Sigmoid colon (tissue), 7 donors: ENCODE data around the gene PCK2. TPM values are rescaled to one million over a fixed set of nuclear protein-coding genes. Genes with fewer than 3 reads are reported as not detected.
"Not testable (repeated sequence)": the region's sequence is repeated elsewhere in the genome, so short reads cannot be mapped to it uniquely, and the experiment has no call there.

Source experiments
- DNase-seq: peaks from one replicate; pipeline ENCODE4 v3.0.0-alpha.2; 2019
- H3K27ac ChIP-seq, 4 donors: fragments of 200-600 bp; sonication (generic); one replicate each; pipeline ENCODE4 v1.5.1; 2016 to 2019; ENCODE audit warnings: mild to moderate bottlenecking in 1 of 4
- H3K27me3 ChIP-seq, 3 donors: fragments of 200-600 bp; sonication (generic); one replicate each; pipeline ENCODE4 v1.5.1; 2019; ENCODE audit warnings: mild to moderate bottlenecking in 1 of 3
- H3K36me3 ChIP-seq, 4 donors: fragments of 200-600 bp; sonication (generic); one replicate each; pipeline ENCODE4 v1.5.1; 2016 to 2019
- H3K4me1 ChIP-seq, 4 donors: fragments of 200-600 bp; sonication (generic); one replicate each; pipeline ENCODE4 v1.5.1; 2017 to 2019
- H3K4me3 ChIP-seq, 4 donors: fragments of 200-600 bp; sonication (generic); one replicate each; pipeline ENCODE4 v1.5.1; 2017 to 2019; ENCODE audit warnings: mild to moderate bottlenecking in 2 of 4, moderate library complexity in 1 of 4
- H3K9me3 ChIP-seq, 4 donors: fragments of 200-600 bp in 3 of 4; sonication (generic) in 3 of 4; one replicate each; pipeline versions ENCODE4 v1.5.1 to v1.6.1; 2013 to 2019
- EP300 ChIP-seq, 4 donors: sonication (generic); formaldehyde crosslinking; IDR thresholded peaks; one replicate each; pipeline ENCODE4 v1.6.1; 2017; ENCODE audit warnings: antibody characterized with exemption in 4 of 4
- POLR2A ChIP-seq, 2 donors: fragments of 450-650 bp; IDR thresholded peaks; one replicate each; pipeline ENCODE4 v1.6.1; 2016; ENCODE audit warnings: antibody characterized with exemption in 2 of 2, mild to moderate bottlenecking in 2 of 2, moderate library complexity in 2 of 2
- POLR2AphosphoS5 ChIP-seq, 4 donors: sonication (generic); formaldehyde crosslinking; IDR thresholded peaks; one replicate each; pipeline ENCODE4 v1.6.1; 2017; ENCODE audit warnings: antibody characterized with exemption in 4 of 4
- WGBS, 2 donors: extraction: QIAGEN DNeasy Blood & Tissue Kit; methylation state at CpG; one replicate each; pipeline ENCODE4 v1.1.7; 2013; 5-methylcytosine and 5-hydroxymethylcytosine counted together
- intact Hi-C: fragments of 100-400 bp; cut with DNase I; formaldehyde crosslinking; loops from one replicate; pipeline ENCODE4 v1.15.1; 2023
- polyA plus RNA-seq, 3 donors: library from polyadenylated mRNA; stranded (reverse); fragments of 200-250 nt; gene quantifications; one replicate each; pipeline ENCODE4 v1.2.3, GENCODE V29; 2013
- total RNA-seq, 4 donors: library from RNA; depleted of rRNA; stranded (reverse); fragments of >200 nt; gene quantifications; one replicate each; pipeline ENCODE4 v1.1.0, GENCODE V29; 2016
- TF ChIP-seq, protein P1 (sequence below), 4 experiments: fragments of 450-650 bp in 3 of 4; fragments of 200-600 bp in 1 of 4; IDR thresholded peaks; one replicate each; pipeline ENCODE4 v1.5.1; 2016 to 2019; ENCODE audit warnings: antibody characterized with exemption in 4 of 4, mild to moderate bottlenecking in 3 of 4, moderate library complexity in 2 of 4
- donor health status: healthy with polysubstance abuse.
- donor health status: Bipolar disorder and iron deficiency.
- donor health status: healthy.

The PCK2 gene
- 10 to 100 TPM in 2 of 4 donors, 1 to 10 TPM in 2; 7.1 to 12.2 (median 9.2) TPM for total RNA-seq
- polyA plus RNA-seq, result 100 to 1,000 TPM in 1 of 3 donors, 10 to 100 TPM in 2; 66.1 to 109 (median 99.5) TPM

DNA sequence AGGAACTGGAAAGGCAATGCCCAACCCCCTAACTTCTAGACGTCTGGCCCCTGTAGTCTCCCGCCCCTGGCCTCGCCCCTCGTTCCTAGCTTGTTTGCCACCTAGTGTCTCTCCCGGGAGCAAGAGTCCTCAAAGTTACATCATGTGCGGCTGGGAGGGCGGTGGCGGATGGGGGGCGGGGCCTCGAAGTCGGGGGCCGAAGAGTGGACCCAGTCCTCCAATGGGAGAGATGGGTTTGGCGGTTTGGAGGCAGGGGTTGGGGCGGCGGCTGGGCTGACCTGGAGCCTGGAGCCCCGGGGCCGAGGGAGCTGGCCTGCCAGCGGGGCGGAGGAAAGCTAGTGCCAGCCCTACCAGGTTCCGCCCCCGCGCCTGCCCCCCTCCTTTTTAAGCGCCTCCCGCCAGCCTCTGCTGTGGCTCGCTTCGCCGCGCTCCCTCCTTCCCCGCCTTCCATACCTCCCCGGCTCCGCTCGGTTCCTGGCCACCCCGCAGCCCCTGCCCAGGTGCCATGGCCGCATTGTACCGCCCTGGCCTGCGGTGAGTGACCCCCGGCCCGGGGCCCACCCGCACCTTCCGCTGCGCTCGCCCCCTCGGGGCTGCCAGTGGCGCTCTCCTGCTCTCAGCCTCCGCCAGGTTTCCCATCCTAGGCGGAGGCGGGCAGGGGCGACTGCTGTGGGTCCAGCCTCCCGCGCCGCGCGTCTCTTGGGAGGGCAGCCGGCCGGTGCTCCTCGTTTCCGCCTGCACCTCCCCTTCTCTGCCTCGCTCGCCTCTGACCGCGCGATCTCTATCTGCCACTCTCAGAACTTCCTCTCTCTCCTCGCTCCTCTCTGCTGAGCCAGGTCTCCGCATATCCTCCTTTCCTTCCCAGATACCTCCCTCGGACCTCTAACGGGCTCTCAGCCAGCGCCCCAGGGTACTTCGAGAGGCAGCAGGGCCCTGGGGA lies at the start of gene PCK2:
PCK2 (plus strand) TSS at position 411 of the 940 bp plus-strand sequence; CDS start at position 506, 95 bp downstream.
- 0 to 1% methylated on average over 68 of the region's 68 CpGs for WGBS, 2 donors
- Histone ChIP-seq H3K9me3 (no peaks in the 10 kb centered on the region), H3K27ac (peak within 1 kb of the TSS; percentile 88 to 99 (median 89)), H3K4me1 (peaks cover 0 to 19% (median 9%) of the 10 kb centered on the region in 4 donors), H3K36me3 (peaks cover 0 to 4% (median 0%) of the 10 kb centered on the region in 4 donors), H3K4me3 (peak within 1 kb of the TSS; percentile 77 to 95 (median 86)), H3K27me3 (no peaks in the 10 kb centered on the region)
- intact Hi-C loops, result loop anchor here (1.0 to 10.0 kb wide), 4 partner anchors 13 to 459 kb away; partner anchors contain the start of genes CARMIL3, DHRS2 and DHRS4L2
- peak; percentile 98 for DNase-seq
- TF ChIP-seq POLR2A (IDR thresholded peaks at IDR 0.05), result peak in 1 of 2 donors; percentile 81
- TF ChIP-seq POLR2AphosphoS5 (IDR thresholded peaks at IDR 0.05), result peak; percentile 17 to 67 (median 60)
- no peak for TF ChIP-seq EP300 (IDR thresholded peaks at IDR 0.05)
- TF ChIP-seq, protein P1, sequence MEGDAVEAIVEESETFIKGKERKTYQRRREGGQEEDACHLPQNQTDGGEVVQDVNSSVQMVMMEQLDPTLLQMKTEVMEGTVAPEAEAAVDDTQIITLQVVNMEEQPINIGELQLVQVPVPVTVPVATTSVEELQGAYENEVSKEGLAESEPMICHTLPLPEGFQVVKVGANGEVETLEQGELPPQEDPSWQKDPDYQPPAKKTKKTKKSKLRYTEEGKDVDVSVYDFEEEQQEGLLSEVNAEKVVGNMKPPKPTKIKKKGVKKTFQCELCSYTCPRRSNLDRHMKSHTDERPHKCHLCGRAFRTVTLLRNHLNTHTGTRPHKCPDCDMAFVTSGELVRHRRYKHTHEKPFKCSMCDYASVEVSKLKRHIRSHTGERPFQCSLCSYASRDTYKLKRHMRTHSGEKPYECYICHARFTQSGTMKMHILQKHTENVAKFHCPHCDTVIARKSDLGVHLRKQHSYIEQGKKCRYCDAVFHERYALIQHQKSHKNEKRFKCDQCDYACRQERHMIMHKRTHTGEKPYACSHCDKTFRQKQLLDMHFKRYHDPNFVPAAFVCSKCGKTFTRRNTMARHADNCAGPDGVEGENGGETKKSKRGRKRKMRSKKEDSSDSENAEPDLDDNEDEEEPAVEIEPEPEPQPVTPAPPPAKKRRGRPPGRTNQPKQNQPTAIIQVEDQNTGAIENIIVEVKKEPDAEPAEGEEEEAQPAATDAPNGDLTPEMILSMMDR (IDR thresholded peaks at IDR 0.05), result peak in 2 of 4 experiments; percentile 15 to 16

DNA sequence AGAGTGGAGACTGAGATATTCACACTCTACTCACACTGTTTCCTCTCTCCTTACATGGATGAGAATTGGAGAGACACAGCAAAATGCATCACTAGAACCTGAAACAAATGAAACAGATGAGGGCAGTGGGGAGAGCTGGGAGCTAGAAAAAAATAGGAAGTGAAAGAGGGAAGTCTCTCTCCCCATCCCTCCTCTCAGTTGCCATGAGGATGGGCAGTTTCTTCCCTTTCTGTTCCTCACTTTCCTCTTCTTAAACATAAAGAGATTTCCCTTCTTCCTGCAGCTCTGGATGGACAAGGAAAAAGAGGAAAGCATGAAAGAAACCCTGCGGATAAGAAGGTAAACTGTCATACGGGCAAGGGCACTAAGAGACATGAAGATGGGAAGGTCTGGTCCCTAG lies 45.1 kb upstream of the PCK2 start:
- H3K4me1 ChIP-seq, result peaks cover 0 to 16% (median 13%) of the 10 kb centered on the region in 4 donors
- H3K36me3 ChIP-seq, H3K9me3 ChIP-seq, H3K27ac ChIP-seq, H3K4me3 ChIP-seq, H3K27me3 ChIP-seq, intact Hi-C loops, DNase-seq: not testable (repeated sequence)
- 63 to 75% methylated on average over 2 of the region's 2 CpGs for WGBS, 2 donors

DNA sequence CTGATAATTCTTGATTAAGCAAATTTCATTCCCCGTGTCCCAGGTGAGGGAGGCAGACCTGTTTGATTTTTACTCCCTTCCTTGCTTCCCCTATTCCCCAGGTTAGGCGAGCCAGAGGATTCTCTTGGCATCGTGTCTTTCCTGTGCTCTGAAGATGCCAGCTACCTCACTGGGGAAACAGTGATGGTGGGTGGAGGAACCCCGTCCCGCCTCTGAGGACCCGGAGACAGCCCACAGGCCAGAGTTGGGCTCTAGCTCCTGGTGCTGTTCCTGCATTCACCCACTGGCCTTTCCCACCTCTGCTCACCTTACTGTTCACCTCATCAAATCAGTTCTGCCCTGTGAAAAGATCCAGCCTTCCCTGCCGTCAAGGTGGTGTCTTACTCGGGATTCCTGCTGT lies 43.4 kb upstream of the PCK2 start:
- intact Hi-C loops, DNase-seq, H3K36me3 ChIP-seq, H3K4me3 ChIP-seq, H3K27me3 ChIP-seq, H3K27ac ChIP-seq, H3K9me3 ChIP-seq: not testable (repeated sequence)
- H3K4me1 ChIP-seq, result peaks cover 0 to 16% (median 13%) of the 10 kb centered on the region in 4 donors
- WGBS, 2 donors, result 81 to 87% methylated on average over 8 of the region's 8 CpGs

DNA sequence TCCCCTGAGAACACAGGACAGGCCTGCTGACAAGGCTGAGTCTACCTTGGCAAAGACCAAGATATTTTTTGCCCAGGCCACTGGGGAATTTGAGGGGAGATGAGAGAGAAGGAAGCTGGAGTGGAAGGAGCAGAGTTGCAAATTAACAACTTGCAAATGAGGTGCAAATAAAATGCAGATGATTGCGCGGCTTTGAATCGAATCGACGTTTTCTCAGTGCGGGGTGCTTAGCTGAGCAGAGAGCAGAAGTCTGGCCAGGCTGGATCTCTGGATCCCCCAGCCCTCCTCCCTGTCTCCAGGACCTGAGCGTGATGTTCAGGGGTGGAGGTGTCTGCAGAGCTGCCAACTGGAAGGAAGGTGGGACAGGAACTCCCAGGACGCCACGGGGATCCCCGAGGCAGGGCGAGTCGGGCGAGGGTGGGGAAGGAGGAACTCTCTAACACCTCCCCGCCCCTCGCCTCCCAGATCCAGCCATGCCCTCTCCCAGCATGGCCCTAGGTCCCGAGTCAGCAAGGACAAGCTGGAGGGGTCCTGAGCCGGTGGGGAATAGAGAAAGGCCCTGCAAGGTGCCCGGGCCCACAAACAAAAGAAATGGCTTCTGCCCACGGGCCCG lies 42.8 kb upstream of the PCK2 start:
- TF ChIP-seq, protein P1 (IDR thresholded peaks at IDR 0.05), result no peak
- no peak for TF ChIP-seq POLR2AphosphoS5 (IDR thresholded peaks at IDR 0.05)
- no peak for TF ChIP-seq POLR2A (IDR thresholded peaks at IDR 0.05)
- TF ChIP-seq EP300 (IDR thresholded peaks at IDR 0.05), result no peak
- H3K9me3 ChIP-seq, result no peaks in the 10 kb centered on the region
- peaks cover 0 to 16% (median 13%) of the 10 kb centered on the region in 4 donors for H3K4me1 ChIP-seq
- peak overlapping the region; percentile 41 to 66 (median 55) for H3K4me3 ChIP-seq
- H3K36me3 ChIP-seq, result no peaks in the 10 kb centered on the region
- peak overlapping the region; percentile 43 to 72 (median 60) for H3K27ac ChIP-seq
- 21 to 28% methylated on average over 20 of the region's 20 CpGs for WGBS, 2 donors
- intact Hi-C loops, result no loop called here
- peak; percentile 68 for DNase-seq
- H3K27me3 ChIP-seq, result no peaks in the 10 kb centered on the region

DNA sequence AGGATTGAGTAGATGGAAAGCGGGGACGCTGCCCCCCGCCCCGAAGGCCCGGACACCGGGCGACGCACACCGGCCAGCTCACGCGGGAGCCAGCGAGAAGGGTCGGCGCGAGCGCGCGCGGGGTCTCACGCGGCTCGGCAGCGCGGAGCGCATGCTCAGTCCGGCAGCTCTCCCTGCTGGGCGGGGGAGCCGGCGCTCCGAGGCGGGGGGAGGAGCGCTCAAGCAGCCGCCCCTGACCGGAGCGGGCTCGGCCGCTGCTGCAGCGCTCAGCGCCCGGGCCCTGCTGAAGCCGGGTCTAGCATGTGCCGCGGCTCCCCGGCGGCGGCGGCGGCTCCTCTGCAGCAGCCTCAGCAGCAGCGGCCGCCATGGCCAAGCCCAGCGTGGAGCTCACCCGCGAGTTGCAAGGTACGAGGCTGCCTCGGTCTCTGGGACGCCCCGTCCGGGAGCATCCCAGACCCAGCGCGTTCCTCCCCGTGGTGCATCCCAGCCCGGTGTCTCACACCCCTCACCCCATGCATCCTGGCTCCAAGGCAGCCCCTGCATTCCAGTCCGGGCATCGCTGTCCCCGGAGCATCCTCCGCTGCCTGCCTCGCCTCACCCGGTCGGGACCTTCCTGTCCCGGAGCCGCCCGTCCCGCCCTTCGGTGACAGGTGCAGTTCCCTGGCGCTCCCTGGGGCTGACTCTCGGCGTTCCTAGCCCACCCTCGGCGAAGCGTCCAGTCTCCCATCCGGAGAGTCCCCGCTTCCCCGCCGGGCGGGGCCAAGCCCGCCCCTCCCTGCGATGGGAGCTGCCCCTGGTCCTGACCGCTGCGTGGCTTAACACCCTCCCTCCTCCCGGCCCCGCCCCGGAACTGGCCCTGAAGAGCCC lies 42.1 kb upstream of the PCK2 start, which contains the start of gene CARMIL3:
CARMIL3 (plus strand) TSS at position 221 of the 867 bp plus-strand sequence; CDS start at position 366, 145 bp downstream.
- Histone ChIP-seq H3K36me3 (no peaks in the 10 kb centered on the region), H3K4me1 (peaks cover 0 to 16% (median 13%) of the 10 kb centered on the region in 4 donors), H3K27ac (peak within 1 kb of the TSS; percentile 43 to 72 (median 60)), H3K9me3 (no peaks in the 10 kb centered on the region), H3K4me3 (peak within 1 kb of the TSS; percentile 41 to 66 (median 55)), H3K27me3 (no peaks in the 10 kb centered on the region)
- peak; percentile 77 for DNase-seq
- TF ChIP-seq POLR2A (IDR thresholded peaks at IDR 0.05) (no peak), POLR2AphosphoS5 (IDR thresholded peaks at IDR 0.05) (peak in 1 of 4 donors; percentile 19)
- intact Hi-C loops, result loop anchor here (2.0 kb wide), 1 partner anchor 41 kb away; no protein-coding TSS in a partner anchor
- WGBS, 2 donors, result 0% methylated on average over 92 of the region's 92 CpGs
